ENCODE results near the gene PLEKHA1.

DNA sequence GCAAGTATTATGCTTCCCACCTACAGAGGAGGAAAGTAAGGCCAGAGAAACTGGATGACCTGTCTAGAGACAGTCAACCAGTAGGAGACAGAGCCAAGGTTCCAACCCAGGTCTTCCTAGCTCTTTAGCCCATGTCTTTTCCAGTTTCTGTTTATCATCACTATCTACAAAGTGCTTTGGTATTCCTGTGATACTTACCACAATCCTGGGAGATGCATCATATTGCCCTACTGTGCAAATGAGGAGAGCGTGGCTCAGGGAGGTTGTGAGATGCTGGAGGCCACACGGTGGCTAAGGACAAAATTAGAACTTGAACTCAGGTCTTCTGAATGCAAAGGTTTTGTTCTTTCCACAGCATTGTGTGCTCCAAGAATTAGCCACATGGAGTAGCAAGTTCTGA, 11.2 kb upstream of the PLEKHA1 start:
- no peak for TF ChIP-seq CTCF (conservative IDR thresholded peaks at IDR 0.05; ENCODE audit: low read depth, low read length)
- TF ChIP-seq EZH2 (IDR thresholded peaks at IDR 0.05; ENCODE audit: borderline replicate concordance, low read depth, low read length, poor library complexity, severe bottlenecking): no peak

All from A673 (cell line).